ENCODE measurements around the gene TMED5.
"Not testable (repeated sequence)": the region's sequence is repeated elsewhere in the genome, so short reads cannot be mapped to it uniquely, and the experiment has no call there.

TMED5 gene

DNA sequence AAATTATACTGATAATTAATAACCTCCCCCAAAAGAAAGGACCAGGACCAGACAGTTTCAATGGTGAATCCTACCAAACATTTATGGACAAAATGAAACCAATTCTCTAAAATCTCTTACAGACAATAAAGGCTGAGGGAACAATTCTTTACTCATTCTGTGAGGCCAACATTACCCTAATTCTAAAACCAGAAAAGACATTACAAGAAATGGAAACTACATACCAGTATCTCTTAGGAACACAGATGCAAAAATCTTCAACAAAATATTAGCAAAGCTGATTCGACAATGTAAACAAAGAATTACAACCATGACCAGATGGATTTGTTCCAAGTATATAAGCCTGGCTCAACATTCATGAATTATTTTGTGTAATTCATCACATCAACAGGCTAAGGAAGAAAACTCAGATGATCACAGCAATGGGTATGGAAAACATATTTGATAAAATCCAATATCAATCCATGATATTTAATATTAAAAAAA is 8.6 kb downstream of the TMED5 start:
- DNase-seq = no peak

DNA sequence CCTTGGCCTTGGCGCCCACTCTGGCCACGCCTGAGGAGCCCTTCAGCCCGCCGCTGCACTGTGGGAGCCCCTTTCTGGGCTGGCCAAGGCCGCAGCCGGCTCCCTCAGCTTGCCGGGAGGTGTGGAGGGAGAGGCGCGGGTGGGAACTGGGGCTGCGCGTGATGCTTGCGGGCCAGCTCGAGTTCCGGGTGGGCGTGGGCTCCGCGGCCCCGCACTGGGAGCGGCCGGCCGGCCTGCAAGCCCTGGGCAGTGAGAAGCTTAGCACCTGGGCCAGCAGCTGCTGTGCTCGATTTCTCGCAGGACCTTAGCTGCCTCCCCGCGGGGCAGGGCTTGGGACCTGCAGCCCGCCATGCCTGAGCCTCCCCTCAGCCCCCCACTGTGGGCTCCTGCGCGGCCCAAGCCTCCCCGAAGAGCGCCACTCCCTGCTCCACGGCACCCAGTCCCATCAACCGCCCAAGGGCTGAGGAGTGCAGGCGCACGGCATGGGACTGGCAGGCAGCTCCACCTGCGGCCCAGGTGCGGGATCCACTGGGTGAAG is 10.0 kb downstream of the TMED5 start:
- DNase-seq = not testable (repeated sequence)

DNA sequence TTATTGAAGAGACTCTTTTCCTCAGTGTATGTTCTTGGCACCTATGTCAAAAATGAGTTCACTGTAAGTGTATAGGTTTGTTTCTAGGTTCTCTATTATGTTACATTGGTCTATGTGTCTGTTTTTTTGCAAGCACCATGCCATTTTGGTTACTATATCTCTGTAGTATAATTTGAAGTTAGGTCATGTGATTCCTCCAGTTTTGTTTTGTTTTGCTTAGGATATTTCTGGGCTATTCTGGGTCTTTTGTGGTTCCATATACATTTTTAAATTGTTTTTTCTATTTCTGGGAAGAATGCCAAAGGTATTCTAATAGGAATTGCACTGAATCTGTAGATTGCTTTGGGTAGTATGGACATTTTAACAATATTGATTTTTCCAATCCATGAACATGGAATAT is 13.2 kb downstream of the TMED5 start:
- no peak for DNase-seq

GRCh38 chr1:93165895-93166294 is 14.3 kb downstream of the TMED5 start:
- not testable (repeated sequence) for DNase-seq

- DNase-seq = no peak
Measured at GRCh38 chr1:93164816-93165215, 15.4 kb downstream of the TMED5 start.

- not testable (repeated sequence) for DNase-seq
Measured at GRCh38 chr1:93163314-93163713, 16.9 kb downstream of the TMED5 start.

DNA sequence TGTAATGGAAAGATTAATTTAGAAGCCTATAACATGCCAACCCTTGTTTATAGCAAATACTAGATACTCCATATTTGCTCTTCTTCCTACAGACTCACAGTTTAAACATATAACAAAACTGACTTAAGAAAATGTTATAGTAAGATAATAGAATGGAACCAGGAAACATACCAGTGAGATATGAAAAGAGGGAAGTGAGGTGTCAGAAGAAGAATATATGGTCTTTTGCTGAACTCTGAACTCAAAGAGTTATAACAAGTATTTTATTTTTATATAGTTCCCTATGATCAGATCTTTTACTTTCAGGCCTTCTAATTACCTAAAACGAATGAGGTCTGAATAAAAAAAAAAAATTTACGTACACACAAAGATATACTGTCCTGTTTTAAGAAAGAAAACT is 20.9 kb downstream of the TMED5 start:
- no peak for DNase-seq

DNA sequence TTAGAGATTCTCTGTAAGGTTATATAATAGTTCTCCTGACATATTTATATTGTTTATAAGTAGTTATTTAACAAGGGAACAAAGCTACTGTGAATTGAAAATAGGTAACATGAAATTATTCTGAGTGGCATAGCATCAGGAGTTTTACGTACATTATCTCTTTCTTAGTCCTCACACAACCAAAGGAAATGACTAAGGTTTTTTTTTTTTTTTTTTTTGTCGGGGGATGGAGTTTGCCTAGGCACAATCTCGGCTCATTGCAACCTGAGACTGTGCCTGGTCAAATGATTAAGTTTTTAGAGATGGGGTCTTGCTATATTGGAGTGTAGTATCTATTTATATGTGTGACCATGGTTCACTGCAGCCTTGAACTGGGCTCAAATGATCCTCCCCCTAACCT is 24.9 kb downstream of the TMED5 start:
- no peak for DNase-seq

DNA sequence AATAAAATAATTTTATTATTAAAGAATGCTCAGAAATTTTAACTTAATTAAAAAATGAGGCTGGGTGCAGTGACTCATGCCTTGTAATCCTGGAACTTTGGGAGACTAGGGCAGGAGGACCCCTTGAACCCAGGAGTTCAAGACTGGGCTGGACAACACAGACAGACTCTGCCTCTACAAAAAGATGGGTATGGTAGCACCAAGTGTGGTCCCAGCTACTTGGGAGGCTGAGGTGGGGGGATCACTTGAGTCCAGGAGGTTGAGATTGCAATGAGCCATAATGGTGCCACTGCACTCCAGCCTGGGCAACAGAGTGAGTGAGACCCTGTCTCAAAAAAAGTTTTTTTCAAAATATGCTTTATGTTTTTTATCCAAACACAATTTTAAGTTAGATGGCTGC is 25.3 kb downstream of the TMED5 start:
- DNase-seq = no peak

DNA sequence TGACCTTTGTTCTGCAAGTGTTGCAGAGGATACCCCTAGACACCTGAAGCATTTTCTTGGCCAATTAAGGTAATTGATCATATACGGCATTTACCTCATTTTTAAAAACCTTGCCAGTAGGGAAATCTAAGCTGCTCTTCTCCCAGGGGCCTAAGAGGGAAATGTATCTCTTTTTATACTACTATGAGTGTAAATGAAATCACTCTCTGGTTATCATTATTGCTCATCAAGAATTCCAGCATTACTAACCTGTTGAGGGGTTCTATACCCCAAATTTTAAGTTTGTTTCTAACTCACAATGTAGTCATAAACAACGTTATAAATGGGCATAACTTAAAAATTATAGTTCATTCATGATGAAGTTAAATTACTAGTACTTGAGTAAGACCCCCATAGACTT is 27.4 kb downstream of the TMED5 start:
- no peak for DNase-seq

GRCh38 chr1:93151474-93151873 is 28.7 kb downstream of the TMED5 start:
- DNase-seq = no peak

GRCh38 chr1:93150729-93151128 is 29.5 kb downstream of the TMED5 start:
- DNase-seq = no peak

DNA sequence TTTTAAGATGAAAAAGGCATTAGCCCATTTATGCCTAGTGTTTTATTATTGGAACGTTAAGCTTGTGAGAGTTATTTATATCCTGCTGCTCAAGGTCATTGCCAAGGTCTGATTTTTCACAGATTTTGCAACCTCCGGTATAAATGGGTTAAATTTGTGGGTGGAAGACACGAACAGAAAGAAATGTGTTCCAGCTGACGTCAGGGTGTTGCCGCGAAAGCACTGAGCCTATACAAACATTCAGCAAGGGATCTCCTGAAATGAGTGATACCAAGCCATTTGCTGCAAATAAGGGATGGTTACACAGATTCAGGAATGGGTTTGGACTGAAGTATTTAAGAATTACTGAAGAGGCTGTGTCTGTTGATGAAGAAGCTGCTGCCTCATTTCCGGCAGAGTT is 32.2 kb downstream of the TMED5 start:
- DNase-seq = no peak

- no peak for DNase-seq
Measured at GRCh38 chr1:93143769-93144168, 36.4 kb downstream of the TMED5 start.

DNA sequence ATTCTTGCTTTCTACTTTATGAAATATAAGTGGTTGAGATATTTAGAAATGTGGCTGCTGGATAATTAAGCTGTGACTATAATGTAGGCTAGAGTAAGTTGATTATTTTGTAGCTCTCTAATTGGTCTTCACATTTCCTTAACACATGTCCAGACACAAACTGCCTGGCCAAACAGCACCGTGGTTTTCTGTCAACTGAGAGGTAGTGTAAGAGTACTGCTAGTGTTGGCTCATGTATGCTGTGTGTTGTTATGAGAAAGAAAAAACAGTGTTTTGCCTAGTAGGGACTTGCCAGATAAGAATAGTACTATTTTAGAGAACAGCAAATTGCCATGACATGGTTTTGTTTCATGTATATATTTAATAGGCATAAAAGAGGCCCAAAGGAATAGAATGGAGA is 37.1 kb downstream of the TMED5 start:
- DNase-seq = no peak

- no peak for DNase-seq
Measured at GRCh38 chr1:93142161-93142560, 38.1 kb downstream of the TMED5 start.

DNA sequence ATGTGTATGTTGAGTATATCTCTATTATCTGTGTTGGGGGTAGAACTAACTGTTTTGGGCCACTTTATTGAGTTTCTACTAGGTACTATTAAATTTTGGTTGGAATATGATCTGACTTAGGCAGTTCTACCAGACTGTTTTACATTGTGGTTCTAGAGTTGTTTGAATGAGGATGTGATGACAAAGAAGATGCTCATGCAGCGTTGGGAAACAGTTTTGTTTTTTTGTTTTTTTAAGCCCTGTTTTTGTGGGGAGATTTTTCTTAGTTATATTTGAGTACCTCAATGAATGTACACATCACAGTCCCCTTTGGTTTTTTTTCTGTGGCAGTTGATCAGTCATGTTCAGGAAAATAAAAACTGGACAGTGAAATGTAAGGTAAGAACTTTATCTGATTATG is 40.1 kb downstream of the TMED5 start:
- DNase-seq = no peak

- no peak for DNase-seq
Measured at GRCh38 chr1:93137604-93138292, 42.5 kb downstream of the TMED5 start.

GRCh38 chr1:93136445-93136844 is 43.8 kb downstream of the TMED5 start:
- DNase-seq = no peak

DNA sequence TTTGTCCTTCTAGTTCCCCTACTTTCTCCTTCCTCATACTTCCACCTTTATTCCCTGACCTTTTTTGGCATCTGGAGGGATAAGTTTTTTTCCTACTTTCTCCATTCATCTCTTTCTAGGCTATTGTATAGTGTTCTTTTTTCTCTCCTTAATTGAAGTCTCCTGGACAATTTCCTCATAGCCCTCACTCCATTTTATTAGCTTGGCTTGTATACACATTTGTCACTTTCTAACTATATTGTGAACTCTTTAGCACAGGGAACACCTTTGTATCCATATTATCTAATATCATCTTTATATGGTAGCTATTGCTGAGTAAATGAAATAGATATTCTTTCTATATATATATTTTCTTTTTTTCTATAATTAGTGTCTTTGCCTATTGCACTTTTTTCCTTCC is 47.6 kb downstream of the TMED5 start:
- no peak for DNase-seq

DNA sequence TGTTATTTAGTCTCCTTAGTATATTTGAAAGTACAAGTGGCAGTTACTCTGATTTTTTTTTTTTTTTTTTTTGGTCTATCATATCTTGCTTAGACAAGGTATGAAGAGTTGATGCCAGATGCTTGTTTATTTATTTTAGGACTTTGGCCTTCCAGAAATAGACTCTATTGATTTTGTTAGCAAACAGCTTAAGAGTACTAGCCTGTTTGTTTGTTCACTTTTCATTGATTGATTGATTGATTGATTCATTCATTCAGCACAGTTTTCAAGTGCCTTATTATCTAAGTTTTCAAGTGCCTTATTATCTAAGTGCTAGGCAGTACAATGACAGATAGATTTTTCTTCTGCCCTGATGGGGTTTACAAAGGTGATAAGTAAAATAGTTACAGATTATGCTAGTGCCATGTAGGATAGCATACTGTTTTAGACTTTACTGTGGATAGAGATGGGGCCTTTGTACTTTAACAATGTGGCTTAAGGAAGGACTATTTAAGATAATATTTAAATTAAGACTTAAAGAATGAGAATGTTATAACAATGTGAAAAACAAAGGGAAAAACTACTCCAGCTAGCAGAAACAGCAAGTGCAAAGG is 50.6 kb downstream of the TMED5 start:
- no peak for DNase-seq

GRCh38 chr1:93124556-93125355 is 55.5 kb downstream of the TMED5 start:
- no peak for DNase-seq

- no peak for DNase-seq
Measured at GRCh38 chr1:93123201-93123783, 56.9 kb downstream of the TMED5 start.
